Measurements from ENCODE around the gene AVEN. TPM values are rescaled to one million over a fixed set of nuclear protein-coding genes. Genes with fewer than 3 reads are reported as not detected.
A peak's percentile ranks its signal among the peaks of the same experiment; 100 is the strongest.

AVEN gene
- total and polyA plus RNA-seq, 2 of the 4 experiments (the other 2 are of a cell fraction), result 9.1 to 17.6 TPM

DNA sequence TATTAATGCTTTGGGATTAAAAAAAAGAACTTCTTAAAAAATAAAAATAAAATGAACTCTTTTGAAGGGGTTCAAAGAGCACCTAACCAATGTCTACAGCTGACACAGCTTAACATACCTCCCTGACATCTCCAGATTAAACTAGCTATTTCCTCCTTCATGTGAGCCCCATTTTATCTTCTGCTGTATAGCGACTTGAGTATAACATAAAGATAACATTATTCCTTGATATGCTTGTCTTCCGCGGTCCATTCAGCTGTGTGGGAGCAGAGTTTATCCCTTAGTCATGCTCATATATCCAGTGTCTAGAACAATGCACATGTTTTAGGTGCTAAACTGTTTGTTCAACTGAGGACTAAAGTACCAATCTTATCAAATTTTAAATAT lies 78.5 kb downstream of the AVEN start:
- H3K36me3 ChIP-seq (ENCODE audit: control insufficient read depth, insufficient read depth, low read length), result no peaks in the 10 kb centered on the region
- H3K4me3 ChIP-seq (ENCODE audit: insufficient read depth, low read depth, low read length), result no peak overlapping the region
- no peaks in the 10 kb centered on the region; a peak in 1 of 4 replicates for H3K79me1 ChIP-seq (ENCODE audit: low read depth in 1 of 2, low read length in 2 of 2)
- no peak overlapping the region for H4K8ac ChIP-seq (ENCODE audit: low read depth in 2 of 2, low read length in 2 of 2)
- ATAC-seq (ENCODE audit: low read depth), result peak; percentile 32; the same call in 1 of the 2 replicates
- no peak overlapping the region for H2BK20ac ChIP-seq (ENCODE audit: low read depth, low read length)
- 0 out of 2 replicates have a peak, but pooled peaks cover 3% of the 10 kb centered on the region for H4K20me1 ChIP-seq (ENCODE audit: insufficient read depth, low read length)
- H2BK120ac ChIP-seq (ENCODE audit: low read depth, low read length), result no peak overlapping the region
- no peak overlapping the region for H4K91ac ChIP-seq (ENCODE audit: insufficient read depth, low read depth, low read length)
- H3K4ac ChIP-seq (ENCODE audit: low read depth, low read length), result no peak overlapping the region
- no peak overlapping the region for H2BK15ac ChIP-seq (ENCODE audit: low read depth, low read length)
- ChIA-PET POLR2A (ENCODE audit: unreplicated experiment) (no interaction called here), CTCF (no interaction called here)
- H2AK9ac ChIP-seq (replicated peaks; ENCODE audit: low read depth, low read length, poor library complexity), result no peak overlapping the region
- no peaks in the 10 kb centered on the region for H3K9me3 ChIP-seq (ENCODE audit: control insufficient read depth, insufficient read depth, low read length)
- dilution Hi-C loops (cut with HindIII; ENCODE audit: low sequenced_read_pairs, unreplicated experiment) (no loop called here), in situ Hi-C loops (cut with MboI; ENCODE audit: low sequenced_read_pairs) (loop anchor here (5.0 kb wide), 1 partner anchor 223 kb away; no protein-coding TSS in a partner anchor), intact Hi-C loops (cut with micrococcal nuclease) (loop anchor here (5.0 kb wide), 1 partner anchor 223 kb away; no protein-coding TSS in a partner anchor)
- peak; percentile 29; the same call in 1 of the 2 replicates for TF ChIP-seq NFE2L2 (IDR thresholded peaks at IDR 0.05; ENCODE audit: low read depth, low read length)
- TF ChIP-seq RCOR1 (IDR thresholded peaks at IDR 0.05; ENCODE audit: insufficient replicate concordance, low read length), result no peak
- no peak overlapping the region for H4K5ac ChIP-seq (ENCODE audit: low read depth, low read length)
- no CpG with 5 or more reads among the region's 3 CpGs for WGBS, 2 experiments (ENCODE audit: extremely low coverage in 2 of 2, insufficient read length in 1 of 2)
- no peaks in the 10 kb centered on the region for H3K4me1 ChIP-seq (ENCODE audit: control insufficient read depth, insufficient read depth, low read length)
- no peak overlapping the region for H3K23ac ChIP-seq (ENCODE audit: low read depth, low read length)
- no peak overlapping the region for H3K4me2 ChIP-seq (ENCODE audit: low read depth, low read length)
- no peak overlapping the region for H3K9ac ChIP-seq (ENCODE audit: low read depth, low read length)
- no peak overlapping the region for H3K56ac ChIP-seq (ENCODE audit: extremely low read depth, insufficient read depth, low read length)
- H3K9me1 ChIP-seq (ENCODE audit: insufficient read depth, low read length), result no peaks in the 10 kb centered on the region
- H3K27ac ChIP-seq (ENCODE audit: insufficient read depth, low read length), result no peak overlapping the region
- DNase-seq, result peak; percentile 23
- no peak overlapping the region for H3K14ac ChIP-seq (replicated peaks; ENCODE audit: low read depth, low read length)
- H2AK5ac ChIP-seq (ENCODE audit: low read depth, low read length), result no peak overlapping the region
- no peaks in the 10 kb centered on the region for H3K27me3 ChIP-seq (ENCODE audit: control insufficient read depth, insufficient read depth, low read length)
- no peak overlapping the region for H3K18ac ChIP-seq (ENCODE audit: low read depth, low read length)
- BruUV-seq (replicated peaks), result no TSS peak
- H2BK5ac ChIP-seq (ENCODE audit: low read depth, low read length, poor library complexity, severe bottlenecking), result no peak overlapping the region
- no peak overlapping the region for H2AFZ ChIP-seq (replicated peaks; ENCODE audit: low read length, poor library complexity)

All from IMR-90 (cell line).